ENCODE data around the gene DPYSL5.

Gene DPYSL5, protein sequence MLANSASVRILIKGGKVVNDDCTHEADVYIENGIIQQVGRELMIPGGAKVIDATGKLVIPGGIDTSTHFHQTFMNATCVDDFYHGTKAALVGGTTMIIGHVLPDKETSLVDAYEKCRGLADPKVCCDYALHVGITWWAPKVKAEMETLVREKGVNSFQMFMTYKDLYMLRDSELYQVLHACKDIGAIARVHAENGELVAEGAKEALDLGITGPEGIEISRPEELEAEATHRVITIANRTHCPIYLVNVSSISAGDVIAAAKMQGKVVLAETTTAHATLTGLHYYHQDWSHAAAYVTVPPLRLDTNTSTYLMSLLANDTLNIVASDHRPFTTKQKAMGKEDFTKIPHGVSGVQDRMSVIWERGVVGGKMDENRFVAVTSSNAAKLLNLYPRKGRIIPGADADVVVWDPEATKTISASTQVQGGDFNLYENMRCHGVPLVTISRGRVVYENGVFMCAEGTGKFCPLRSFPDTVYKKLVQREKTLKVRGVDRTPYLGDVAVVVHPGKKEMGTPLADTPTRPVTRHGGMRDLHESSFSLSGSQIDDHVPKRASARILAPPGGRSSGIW

DNA sequence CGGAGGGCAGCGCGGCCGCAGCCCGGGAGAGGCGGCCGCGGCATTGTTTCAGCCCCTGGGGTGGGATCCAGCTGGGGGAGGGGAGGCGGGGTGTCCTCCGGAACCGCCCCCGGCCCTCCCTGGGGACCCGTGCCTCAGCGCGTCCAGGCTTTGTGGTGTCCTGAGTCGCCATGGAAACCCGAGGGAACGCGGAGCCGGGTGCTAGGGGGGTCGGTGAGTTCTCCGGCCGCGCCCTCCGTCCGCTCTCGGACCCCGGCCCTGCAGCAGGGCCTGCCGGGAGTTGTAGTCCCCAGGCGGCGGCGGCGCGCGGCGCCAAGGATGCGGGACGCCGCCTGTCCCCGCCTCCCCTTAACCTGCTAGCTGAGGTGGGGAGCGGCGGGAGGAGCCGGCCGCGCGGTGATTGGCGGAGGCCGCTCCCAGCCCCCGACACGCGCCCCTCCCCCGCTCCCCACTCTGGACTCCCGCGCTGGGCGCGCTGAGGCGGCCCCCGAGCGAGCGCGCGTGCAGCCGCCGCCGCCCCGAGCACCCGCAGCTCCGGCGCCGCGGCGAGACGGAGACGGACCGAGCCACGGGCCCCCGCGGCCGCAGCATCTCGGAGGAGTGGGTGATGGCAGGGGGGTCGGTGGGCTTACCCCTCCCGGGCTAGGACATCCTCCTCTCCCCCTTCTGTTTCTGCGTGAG, at the start of gene DPYSL5:
Gene DPYSL5, plus strand, starts transcription at position 478 of the 681 bp plus-strand sequence. CDS start 50,368 bp downstream, outside the sequence.
- Histone ChIP-seq H3K79me2 (ENCODE audit: insufficient read depth, low read length) (no peaks in the 10 kb centered on the region), H2AFZ (ENCODE audit: low read length) (no peak within 1 kb of the TSS), H3F3A (ENCODE audit: low read depth) (no peaks in the 10 kb centered on the region), H3K36me3 (ENCODE audit: insufficient read depth, low read length) (no peaks in the 10 kb centered on the region), H3K9me3 (ENCODE audit: insufficient read depth, low read depth, low read length) (no peaks in the 10 kb centered on the region), H3K4me2 (ENCODE audit: low read depth, low read length, poor library complexity, severe bottlenecking) (no peak within 1 kb of the TSS), H3K4me3 (ENCODE audit: low read length, poor library complexity, severe bottlenecking) (no peak within 1 kb of the TSS), H3K4me1 (ENCODE audit: insufficient read depth, low read length, poor library complexity, severe bottlenecking) (no peaks in the 10 kb centered on the region), H4K20me1 (ENCODE audit: insufficient read depth, low read length, poor library complexity, severe bottlenecking) (no peaks in the 10 kb centered on the region), H3K9ac (ENCODE audit: low read depth, low read length, poor library complexity, severe bottlenecking) (no peak within 1 kb of the TSS), H3K27me3 (ENCODE audit: insufficient read depth, low read length, poor library complexity, severe bottlenecking) (no peaks in the 10 kb centered on the region), H3K9me2 (replicated peaks; ENCODE audit: low read depth, low read length) (no peaks in the 10 kb centered on the region)
- TF ChIP-seq EZH2phosphoT487 (IDR thresholded peaks at IDR 0.05; ENCODE audit: borderline replicate concordance) (no peak), CTCF (conservative IDR thresholded peaks at IDR 0.05; ENCODE audit: low read length) (no peak)

- Histone ChIP-seq H2AFZ (ENCODE audit: low read length) (no peak overlapping the region), H3K27me3 (ENCODE audit: insufficient read depth, low read length, poor library complexity, severe bottlenecking) (no peaks in the 10 kb centered on the region), H3K4me2 (ENCODE audit: low read depth, low read length, poor library complexity, severe bottlenecking) (no peak overlapping the region), H3K79me2 (ENCODE audit: insufficient read depth, low read length) (no peaks in the 10 kb centered on the region), H4K20me1 (ENCODE audit: insufficient read depth, low read length, poor library complexity, severe bottlenecking) (no peaks in the 10 kb centered on the region), H3K4me3 (ENCODE audit: low read length, poor library complexity, severe bottlenecking) (no peak overlapping the region), H3F3A (ENCODE audit: low read depth) (no peaks in the 10 kb centered on the region; the same call in 1 of the 2 replicates), H3K9me3 (ENCODE audit: insufficient read depth, low read depth, low read length) (no peaks in the 10 kb centered on the region), H3K9me2 (replicated peaks; ENCODE audit: low read depth, low read length) (no peaks in the 10 kb centered on the region), H3K36me3 (ENCODE audit: insufficient read depth, low read length) (peaks cover 31% of the 10 kb centered on the region), H3K9ac (ENCODE audit: low read depth, low read length, poor library complexity, severe bottlenecking) (no peak overlapping the region), H3K4me1 (ENCODE audit: insufficient read depth, low read length, poor library complexity, severe bottlenecking) (no peaks in the 10 kb centered on the region)
- TF ChIP-seq CTCF (conservative IDR thresholded peaks at IDR 0.05; ENCODE audit: low read length) (no peak), EZH2phosphoT487 (IDR thresholded peaks at IDR 0.05; ENCODE audit: borderline replicate concordance) (no peak)
These were observed 46.6 kb upstream of the DPYSL5 start for GRCh38 chr2:26801328-26801727.

DNA sequence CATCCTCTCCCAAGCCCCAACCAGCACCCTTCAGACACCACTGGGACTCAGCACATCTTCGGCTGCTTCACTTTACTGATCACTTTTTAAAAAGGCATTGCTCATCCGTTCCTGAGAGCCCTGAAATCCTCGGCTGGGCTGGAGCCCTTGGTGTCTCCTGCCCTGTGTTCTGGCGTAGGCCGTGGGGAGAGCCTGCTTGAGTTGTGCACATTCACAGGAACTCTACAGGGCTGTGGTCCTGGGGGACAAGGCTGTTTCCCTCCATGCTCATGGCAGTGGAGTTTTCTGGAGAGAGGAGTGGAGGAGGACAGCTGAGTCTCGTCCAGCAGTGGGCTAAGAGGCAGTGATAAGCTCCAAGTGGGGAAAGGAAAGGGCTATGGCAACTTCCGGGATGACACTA, 46.1 kb upstream of the DPYSL5 start:
- Histone ChIP-seq H3F3A (ENCODE audit: low read depth) (no peaks in the 10 kb centered on the region; the same call in 1 of the 2 replicates), H3K36me3 (ENCODE audit: insufficient read depth, low read length) (peaks cover 26% of the 10 kb centered on the region; the same call in 1 of the 2 replicates)

More for the DNA sequence above, 46.1 kb upstream of the DPYSL5 start:
- H3K9me2 ChIP-seq (replicated peaks; ENCODE audit: low read depth, low read length): no peaks in the 10 kb centered on the region
- H3K79me2 ChIP-seq (ENCODE audit: insufficient read depth, low read length): no peaks in the 10 kb centered on the region
- H3K9me3 ChIP-seq (ENCODE audit: insufficient read depth, low read depth, low read length): no peaks in the 10 kb centered on the region
- TF ChIP-seq EZH2phosphoT487 (IDR thresholded peaks at IDR 0.05; ENCODE audit: borderline replicate concordance): no peak
- TF ChIP-seq CTCF (conservative IDR thresholded peaks at IDR 0.05; ENCODE audit: low read length): no peak
- H3K4me1 ChIP-seq (ENCODE audit: insufficient read depth, low read length, poor library complexity, severe bottlenecking): no peaks in the 10 kb centered on the region
- H4K20me1 ChIP-seq (ENCODE audit: insufficient read depth, low read length, poor library complexity, severe bottlenecking): no peaks in the 10 kb centered on the region
- H3K27me3 ChIP-seq (ENCODE audit: insufficient read depth, low read length, poor library complexity, severe bottlenecking): no peaks in the 10 kb centered on the region
- H3K4me2 ChIP-seq (ENCODE audit: low read depth, low read length, poor library complexity, severe bottlenecking): no peak overlapping the region
- H3K4me3 ChIP-seq (ENCODE audit: low read length, poor library complexity, severe bottlenecking): no peak overlapping the region
- H3K9ac ChIP-seq (ENCODE audit: low read depth, low read length, poor library complexity, severe bottlenecking): no peak overlapping the region
- no peak overlapping the region for H2AFZ ChIP-seq (ENCODE audit: low read length)
